ENCODE results near the gene DAPK1.

DAPK1 gene

DNA sequence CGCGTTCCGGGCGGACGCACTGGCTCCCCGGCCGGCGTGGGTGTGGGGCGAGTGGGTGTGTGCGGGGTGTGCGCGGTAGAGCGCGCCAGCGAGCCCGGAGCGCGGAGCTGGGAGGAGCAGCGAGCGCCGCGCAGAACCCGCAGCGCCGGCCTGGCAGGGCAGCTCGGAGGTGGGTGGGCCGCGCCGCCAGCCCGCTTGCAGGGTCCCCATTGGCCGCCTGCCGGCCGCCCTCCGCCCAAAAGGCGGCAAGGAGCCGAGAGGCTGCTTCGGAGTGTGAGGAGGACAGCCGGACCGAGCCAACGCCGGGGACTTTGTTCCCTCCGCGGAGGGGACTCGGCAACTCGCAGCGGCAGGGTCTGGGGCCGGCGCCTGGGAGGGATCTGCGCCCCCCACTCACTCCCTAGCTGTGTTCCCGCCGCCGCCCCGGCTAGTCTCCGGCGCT is at the start of gene DAPK1:
DAPK1 (plus strand) TSS at position 264 of the 442 bp plus-strand sequence. CDS start 1,211 bp downstream, outside the sequence.
- DNase-seq = no peak

DNA sequence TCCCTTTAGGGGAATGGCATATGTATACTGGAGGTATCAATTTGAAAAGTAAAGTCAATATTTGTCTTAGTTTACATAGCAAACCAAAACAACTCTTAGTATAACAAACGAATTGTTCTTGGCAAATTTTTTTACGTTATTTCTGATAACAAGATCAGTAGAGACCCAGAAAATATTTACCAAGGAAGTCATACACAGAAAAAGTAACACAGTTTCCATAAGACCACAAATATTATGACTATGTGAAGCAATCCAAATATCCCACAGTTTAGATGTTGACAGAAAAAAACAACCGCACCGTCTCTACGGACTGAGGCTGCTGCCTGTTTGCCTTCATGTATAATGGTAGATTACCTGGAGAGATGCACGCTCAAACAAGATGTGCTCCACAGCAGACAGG is 46.5 kb upstream of the DAPK1 start:
- DNase-seq = no peak

DNA sequence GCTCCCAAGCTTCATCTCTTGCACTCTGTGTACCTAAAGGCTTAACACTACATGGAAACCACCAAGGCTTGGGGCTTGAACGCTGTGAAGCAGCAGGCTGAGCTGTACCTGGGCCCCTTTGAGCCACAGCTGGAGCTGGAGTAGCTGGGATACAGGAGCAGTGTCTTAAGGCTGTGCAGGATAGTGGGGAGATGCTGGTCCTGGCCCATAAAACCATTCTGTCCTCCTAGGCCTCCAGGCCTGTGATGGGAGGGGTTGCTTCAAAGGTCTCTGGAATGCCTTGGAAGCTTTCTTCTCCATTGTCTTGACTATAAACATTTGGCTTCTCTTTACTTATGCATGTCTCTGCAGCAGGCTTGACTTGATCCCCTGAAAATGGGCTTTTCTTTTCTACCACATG is 42.3 kb upstream of the DAPK1 start:
- no peak for DNase-seq

DNA sequence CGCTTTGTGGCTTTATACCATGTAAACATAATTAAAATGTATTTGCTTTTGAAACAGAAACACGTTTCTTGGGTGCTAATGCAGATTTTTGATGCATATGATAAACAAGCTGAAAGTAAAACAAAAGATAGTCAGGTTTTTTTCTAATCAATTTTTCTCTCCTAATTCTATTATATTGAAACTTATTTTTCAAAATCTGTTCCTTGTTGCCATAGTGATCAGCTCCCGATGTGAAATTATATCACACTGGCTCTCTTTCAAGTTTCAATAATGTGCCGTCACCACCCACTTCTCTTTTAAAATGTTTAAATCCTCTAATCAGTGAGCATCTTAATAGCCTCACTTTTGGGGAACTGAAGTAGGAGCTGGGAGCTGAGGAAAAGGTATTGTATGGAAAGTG is 36.4 kb upstream of the DAPK1 start:
- DNase-seq = no peak

DNA sequence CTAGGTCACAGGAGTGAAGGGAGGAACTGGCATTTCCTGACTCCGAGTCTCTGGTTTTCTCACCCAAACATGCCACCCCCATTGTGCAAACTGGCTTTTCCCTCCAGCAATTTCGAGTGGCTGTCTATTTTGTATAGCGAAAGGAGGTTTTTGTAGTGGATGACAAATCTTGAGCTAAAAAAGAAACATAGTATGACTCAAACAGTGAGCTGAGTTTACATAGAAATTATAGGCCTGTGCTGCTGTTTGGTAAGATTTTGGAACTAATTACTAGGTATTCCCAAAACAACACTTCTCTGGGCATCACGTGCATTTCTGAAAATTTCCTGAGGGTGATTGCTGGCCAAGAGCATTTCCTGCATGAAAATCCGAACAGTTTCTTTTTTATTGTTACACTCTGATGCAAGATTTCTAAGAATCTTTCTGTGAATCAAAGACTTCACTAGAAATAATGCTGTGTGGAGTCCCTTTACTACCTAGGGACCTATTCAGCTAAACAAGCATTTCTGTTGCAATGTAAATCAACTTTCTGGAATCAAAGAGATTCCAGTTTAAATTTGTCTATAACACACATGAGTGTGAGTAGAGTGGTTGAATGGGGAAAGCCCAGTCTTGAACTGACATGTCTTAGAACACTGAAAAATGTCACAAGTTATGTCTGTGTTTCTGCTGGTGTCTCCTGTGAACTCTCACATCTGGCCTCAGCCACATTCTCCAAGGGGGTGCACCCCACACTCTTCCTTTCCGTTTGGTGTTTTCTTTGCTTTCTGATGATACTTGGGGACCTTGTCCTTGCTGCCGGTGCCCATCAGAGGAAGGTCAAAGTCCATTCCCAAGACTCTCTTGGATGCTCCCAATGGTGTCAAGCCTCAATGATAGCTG is 33.3 kb upstream of the DAPK1 start:
- DNase-seq = no peak

DNA sequence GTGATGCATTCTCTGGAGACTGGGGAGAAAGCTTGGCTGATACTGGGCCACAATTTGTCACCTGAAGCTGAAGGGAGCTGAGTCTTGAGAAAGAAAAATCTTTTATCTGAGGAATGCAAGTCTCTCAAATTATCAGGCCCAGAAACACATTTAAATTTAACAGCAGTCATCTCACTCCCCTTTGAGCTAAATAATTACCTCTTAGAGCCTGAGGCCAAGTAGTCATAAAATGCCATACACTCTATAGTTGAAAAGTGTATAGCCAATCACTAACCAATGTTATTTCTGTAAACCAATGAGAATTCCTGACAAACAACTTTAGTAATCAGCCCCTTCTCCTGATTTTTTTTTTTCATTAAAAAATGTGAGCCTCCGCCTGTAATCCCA is 32.7 kb upstream of the DAPK1 start:
- DNase-seq = no peak

DNA sequence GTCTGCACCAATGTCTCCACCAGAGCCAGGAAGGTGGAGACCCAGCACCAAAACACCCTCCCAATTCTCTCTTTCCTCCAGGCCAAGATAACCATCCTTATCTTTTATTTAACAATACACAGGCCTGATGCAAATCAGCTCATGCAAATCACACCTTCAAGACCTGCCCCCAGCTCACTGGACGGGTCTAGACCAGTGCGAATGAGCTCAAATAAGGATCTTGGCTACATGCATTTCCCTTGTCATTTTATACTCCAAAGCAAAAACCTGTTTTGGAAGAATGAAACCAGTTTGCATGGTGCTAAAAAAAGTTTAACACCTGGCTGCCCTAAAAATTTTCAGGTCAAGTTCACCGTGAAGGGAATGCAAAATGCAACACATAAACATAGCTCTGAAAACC is 31.9 kb upstream of the DAPK1 start:
- no peak for DNase-seq

DNA sequence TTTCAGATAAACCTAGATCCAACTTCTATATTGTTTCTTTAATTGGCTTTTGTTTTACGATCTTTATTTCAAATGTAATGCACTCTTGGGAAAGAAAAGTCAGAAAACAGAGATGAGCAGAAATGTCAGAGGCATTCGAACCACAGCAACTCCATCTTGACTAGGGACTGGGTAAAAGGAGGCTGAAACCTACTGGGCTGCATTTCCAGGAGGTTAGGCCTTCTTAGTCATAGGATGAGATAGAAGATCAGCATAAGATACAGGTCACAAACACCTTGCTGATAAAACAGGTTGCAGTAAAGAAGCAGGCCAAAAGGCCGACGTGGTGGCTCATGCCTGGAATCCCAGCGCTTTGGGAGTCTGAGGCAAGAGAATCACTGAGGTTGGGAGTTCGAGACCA is 30.5 kb upstream of the DAPK1 start:
- no peak for DNase-seq

DNA sequence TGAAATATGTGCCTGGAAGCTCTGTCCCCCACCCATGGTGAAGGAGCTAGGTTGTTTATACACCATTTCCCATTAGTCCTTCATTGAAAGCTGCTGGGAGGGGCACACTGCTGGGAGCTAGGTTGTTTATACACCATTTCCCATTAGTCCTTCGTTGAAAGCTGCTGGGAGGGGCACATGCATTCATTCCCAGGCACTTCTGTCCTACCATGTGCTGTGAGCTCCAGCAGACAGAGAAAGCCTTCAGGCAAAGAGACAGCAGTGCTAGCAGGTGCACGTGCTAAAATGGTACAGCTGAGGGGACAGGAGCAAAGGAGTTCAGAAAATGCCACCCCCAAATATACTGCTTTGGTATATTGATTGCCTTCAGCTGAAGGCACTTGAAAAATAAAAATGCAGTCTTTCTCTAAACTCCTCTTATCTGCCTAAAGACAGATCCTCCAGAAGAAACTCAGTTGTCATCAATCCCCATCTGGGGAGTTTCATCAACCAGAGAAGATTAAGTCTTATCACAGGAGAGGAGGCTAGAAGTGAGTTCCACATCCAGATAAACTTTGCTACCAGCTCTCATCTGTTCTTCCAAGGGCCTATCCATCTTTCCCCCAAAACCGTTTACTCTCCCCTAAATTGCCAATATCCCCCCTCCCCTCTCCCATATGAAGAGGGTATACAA is 27.7 kb upstream of the DAPK1 start:
- no peak for DNase-seq

DNA sequence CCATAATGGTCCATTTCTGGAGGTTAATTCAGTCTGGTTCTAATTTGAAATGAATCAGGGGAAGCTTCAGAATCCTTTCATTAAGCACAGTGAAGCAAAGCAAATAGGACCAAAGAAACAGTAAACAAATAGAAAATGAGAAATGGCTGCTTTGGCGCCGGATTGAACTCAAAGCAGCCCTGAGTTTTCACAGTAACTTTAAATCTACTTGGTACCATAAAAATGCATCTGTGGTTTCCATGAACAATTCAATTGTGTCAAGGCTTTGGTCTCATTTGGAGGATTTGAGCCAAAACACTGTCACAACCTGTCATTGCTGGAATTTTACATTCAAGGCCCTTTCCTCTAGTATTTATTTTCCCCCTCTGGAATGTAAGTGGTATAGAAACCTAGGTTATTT is 25.9 kb upstream of the DAPK1 start:
- no peak for DNase-seq

DNA sequence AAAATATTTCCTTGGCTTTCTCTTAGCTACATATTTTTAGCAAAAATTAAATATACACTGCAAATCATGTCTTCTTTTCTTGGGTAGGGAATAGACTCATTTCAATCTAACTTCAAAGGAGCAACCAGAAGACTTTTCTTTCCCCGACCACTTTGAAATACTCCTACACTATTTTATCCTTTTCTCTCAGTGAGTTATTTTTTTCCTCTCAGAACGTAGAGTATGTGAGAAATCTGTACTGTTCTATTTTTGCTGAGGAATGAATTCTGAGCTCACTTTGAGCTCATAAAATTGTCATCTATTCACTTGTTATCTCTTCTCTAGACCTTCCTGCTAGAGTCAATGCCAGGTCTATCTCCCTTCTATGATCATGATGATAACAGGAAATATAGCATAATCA is 22.2 kb upstream of the DAPK1 start:
- no peak for DNase-seq

DNA sequence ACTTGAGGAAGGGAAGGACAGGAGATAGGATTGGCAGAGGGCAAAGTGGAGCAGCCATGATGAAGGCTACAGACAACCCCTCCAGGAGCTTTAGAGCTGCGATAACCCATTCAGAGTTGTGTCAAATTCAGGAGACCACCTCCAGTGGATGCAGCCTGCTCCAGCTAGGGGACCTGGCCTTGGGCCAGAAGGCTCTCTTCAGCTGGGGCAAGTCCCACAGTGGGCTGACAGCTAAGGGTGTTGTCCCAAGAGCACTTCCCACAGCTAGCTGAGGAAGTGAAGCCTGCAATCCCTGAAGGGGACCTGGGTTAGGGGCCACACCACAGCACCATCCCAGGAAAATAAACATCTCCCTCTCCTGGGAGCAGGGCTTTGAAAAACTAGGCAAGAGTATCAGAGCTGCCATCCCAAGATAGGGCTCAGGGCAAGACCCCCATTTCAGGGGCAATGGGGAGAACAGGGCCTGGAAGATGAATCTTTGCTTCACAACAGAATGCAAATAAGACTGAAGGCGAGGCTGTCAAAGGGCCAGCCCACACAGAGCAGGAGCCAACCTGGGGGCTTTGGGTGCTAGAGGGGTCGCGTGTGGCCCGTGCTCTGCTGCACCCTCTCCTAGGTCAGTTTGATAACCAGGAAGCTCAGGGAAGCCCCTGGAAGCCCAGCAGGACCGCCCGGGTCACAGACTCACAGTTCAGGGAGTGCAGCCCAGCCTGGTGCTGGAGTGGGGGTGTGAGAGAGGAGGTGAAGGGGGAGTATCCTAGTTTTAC is 19.3 kb upstream of the DAPK1 start:
- no peak for DNase-seq

DNA sequence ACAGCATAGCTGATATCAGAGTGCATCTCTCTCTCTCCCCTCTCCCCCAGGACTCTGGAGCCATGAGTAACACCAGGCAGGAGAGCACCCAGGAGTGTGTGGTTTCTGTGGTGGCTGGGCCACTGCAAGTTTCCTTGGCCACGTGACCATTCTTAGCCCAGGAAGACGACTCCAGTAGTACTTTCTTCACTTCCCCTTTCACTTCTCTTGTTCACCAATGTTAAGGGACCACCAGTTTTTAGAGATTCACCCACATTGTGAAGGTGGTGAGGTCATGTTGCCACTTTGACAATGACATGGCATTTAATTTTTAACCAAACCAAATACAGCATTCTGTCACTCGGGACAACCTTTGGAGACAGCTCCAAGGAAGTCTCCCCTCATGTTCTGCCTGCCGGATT is 17.9 kb upstream of the DAPK1 start:
- peak; percentile 17 for DNase-seq

DNA sequence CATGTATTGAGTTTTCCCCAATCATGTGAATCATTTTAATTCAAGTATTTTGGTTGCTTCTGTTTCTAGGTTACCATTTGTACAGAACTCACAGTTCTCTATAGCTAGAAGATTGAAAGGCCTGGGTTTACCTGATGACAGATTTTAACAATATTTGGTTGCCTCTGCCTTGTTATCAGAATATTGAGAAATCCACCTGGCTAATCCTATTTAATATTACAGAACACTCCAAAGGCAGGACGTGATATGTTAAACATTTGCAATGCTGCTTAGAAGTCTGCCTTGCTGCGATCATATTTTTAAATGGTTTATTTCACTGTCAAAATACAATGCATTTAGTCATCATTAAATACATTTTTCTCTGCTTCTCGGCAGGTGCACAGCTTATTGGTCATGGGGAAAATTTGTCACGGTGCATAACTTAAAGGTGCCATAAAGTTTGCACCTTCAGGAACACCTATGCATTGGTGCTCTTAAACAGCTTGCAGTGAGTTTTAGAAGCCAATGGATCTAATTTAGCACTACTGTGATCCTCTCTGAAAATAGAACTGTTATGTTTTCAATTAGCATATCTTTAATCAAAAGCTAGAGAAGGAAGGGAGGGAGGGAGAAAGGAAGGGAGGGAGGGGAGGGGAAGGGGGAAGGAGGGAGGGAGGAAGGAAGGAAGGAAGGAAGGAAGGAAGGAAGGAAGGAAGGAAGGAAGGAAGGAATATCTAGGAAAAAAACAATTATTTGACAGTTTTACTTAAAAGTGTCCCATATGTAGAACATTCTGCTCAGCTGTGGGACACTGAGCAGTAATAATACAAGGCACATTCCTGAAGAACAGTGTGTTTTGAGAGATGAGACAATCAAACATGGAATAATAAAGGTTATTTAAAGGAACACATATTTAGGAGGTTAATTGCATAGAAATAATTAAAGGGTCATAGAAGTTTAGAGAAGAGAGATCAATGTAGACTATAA is 15.5 kb upstream of the DAPK1 start:
- no peak for DNase-seq

DNA sequence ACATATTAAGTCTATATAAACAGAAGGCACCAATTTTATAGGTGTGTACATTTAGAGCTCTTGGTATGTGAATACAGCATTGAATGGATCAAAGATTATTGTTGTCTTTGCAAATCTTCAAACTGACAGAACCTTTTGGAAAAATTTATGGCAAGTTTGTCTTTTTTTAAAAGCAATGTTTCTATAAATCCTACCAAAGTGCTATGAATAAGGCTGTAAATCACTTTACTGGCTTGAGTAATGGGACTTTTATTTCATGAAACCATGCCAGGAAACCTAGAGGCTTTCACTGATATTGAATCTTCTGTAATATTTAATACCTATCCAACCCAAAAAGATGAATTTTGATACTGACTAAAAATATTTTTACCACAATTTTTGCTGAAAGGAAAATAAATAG is 7.4 kb upstream of the DAPK1 start:
- DNase-seq = no peak

DNA sequence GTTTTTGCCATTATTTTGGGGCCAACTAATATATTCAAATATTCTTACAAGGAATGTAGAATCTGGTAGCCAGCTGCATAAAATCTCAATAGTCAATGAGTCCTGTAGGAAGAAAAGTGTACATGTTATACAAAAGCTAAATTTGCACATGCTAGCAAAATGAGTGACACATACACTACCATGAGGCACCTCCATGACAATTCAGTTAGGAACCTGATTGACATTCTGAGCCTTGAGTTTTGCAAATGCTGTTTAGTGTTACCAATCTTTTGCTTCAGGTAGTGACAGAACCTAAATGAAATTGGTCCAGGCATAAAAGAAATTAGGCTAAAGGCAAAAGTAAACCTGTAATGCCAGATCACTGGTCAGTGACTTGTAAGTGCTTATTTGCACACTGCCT is 6.8 kb upstream of the DAPK1 start:
- DNase-seq = no peak

DNA sequence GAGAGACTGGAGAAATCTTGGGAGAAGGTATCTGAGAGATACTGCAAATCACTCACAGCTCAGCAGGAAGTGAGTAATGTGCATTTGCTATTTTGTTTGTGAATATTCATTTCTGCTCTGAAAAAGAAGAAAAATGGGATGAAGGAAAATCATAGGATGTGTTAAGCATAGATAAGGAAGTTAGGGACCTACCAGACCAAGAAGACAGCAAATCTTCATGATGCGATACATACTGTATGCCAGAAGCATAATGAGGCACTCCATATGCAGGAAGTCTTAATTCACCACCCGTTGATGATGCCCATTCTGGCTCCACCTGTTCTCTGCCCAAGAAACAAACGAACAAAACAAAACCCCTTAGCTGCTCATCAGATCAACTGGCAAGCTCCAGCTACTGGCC is 6.1 kb upstream of the DAPK1 start:
- no peak for DNase-seq

DNA sequence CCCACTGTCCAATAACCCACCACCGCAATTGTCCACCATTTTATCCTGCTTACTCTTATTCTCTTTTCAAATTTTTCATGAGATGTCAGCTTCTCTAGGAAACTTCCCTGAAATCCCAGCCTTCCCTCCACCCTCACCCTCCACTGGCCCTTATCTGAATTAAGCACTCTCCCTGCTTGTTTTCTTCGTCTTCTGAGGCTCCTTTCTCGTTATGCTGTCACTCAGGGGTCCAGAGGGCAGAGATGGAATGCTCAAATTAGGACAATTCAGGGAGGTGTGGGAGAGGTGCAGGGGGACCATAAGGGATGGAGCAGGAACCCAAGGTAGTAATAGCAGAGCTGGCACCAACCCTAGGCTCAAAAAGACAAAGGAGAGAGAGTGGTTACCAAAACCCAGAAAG is 5.0 kb upstream of the DAPK1 start:
- no peak for DNase-seq

DNA sequence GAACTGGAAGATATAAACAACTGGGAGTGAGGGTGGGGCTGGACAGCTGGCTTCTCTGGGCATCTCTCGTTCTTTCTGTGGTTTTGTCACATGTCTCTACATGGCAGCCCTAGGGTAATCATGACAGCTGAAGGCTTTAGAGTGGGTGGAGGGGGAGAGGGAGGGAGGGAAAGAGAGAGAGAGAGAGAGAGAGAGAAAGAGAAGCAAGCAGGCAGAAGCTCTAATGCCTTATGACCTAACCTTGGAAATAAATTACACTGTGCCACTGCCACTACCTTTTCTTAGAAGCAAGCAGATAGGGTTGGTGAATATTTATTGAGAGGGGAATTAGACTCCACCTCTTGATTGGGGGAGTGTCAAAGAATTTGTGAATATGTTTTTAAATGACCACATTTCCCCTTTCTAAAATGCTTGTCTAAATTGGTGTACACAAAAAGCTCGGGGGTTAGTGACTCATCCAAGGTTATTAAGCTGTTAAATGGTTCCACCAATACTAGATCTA is 2.6 kb upstream of the DAPK1 start:
- DNase-seq = no peak

DNA sequence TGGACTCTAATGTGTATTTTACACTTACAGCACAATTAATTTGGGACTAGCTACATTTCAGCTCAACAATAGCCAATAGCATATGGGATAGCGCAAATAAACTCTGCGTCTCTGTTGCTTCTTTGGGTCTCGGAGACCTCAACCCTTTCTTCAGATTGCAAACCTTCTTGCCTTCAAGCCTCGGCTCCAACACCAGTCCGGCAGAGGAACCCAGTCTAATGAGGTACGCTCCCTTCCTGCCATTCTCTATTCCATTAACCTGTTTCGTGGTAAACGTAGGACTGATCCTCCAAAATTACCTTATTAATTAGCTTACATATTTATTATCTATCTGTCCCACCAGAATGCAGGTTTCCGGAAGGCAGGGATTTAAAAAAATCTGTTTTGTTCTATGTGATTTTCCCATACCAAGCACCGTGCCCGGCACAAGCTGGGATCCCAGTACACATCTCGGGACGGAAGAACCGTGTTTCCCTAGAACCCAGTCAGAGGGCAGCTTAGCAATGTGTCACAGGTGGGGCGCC is 525 bp upstream of the DAPK1 start:
- no peak for DNase-seq

DNA sequence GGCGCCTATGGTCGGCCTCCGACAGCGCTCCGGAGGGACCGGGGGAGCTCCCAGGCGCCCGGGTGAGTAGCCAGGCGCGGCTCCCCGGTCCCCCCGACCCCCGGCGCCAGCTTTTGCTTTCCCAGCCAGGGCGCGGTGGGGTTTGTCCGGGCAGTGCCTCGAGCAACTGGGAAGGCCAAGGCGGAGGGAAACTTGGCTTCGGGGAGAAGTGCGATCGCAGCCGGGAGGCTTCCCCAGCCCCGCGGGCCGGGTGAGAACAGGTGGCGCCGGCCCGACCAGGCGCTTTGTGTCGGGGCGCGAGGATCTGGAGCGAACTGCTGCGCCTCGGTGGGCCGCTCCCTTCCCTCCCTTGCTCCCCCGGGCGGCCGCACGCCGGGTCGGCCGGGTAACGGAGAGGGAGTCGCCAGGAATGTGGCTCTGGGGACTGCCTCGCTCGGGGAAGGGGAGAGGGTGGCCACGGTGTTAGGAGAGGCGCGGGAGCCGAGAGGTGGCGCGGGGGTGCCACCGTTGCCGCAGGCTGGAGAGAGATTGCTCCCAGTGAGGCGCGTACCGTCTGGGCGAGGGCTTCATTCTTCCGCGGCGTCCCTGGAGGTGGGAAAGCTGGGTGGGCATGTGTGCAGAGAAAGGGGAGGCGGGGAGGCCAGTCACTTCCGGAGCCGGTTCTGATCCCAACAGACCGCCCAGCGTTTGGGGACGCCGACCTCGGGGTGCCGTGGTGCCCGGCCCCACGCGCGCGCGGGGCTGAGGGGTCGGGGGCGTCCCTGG is 561 bp downstream of the DAPK1 start:
- no peak for DNase-seq

Measured in CD4-positive, alpha-beta T cell treated with Interleukin-21 for 1 hour (primary cell).